D341Med (cell line): Measurements from ENCODE around the gene LARP4B.

Source experiments
- DNase-seq: peaks from one replicate; pipeline ENCODE4 v3.0.0; 2012; ENCODE audit warnings: low spot score

Gene LARP4B

GRCh38 chr10:761376-761775, 170.1 kb downstream of the LARP4B start:
- no peak for DNase-seq

- DNase-seq, result no peak
Observed at GRCh38 chr10:760622-761021, 170.9 kb downstream of the LARP4B start.

DNA sequence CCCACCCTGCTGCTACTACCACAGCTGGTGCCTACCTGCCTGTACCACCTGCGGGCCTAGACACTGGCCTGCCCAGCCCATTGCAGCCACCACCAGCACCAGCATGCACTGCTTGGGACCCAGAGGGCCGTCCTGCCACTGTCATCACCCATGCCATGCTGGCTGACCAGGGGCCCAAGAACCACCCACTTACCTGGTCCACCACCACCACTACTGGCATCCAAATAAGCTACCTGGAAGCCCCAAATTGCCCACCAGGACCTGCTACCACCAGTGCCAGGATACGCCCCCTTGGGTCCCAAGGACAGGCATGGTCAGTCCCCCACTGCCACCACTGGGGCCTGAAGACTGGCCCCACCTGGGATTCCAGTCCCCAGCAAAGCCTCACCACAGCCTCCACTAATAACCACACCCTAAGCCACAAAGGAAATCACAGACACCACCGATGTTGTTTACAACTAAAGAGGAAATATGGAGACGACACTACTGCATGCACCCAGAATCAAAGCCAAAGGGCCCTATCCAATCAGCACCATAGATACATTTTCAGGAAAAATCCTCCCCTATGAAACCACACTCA, 171.5 kb downstream of the LARP4B start:
- DNase-seq, result no peak
